PC-9 (cell line): ENCODE results near the gene KCNAB2.

Source experiments
- EZH2 ChIP-seq: fragments of 200-600 bp; sonication (generic); IDR thresholded peaks from 2 replicates; pipeline ENCODE4 v1.8.0; 2017; ENCODE audit warnings: antibody characterized with exemption, low read depth
- TF ChIP-seq, protein P1 (sequence below): fragments of 200-600 bp; sonication (generic); conservative IDR thresholded peaks from 2 replicates; pipeline ENCODE4 v1.6.1; 2017; ENCODE audit warnings: mixed run types, antibody characterized with exemption, mild to moderate bottlenecking, moderate library complexity

DNA sequence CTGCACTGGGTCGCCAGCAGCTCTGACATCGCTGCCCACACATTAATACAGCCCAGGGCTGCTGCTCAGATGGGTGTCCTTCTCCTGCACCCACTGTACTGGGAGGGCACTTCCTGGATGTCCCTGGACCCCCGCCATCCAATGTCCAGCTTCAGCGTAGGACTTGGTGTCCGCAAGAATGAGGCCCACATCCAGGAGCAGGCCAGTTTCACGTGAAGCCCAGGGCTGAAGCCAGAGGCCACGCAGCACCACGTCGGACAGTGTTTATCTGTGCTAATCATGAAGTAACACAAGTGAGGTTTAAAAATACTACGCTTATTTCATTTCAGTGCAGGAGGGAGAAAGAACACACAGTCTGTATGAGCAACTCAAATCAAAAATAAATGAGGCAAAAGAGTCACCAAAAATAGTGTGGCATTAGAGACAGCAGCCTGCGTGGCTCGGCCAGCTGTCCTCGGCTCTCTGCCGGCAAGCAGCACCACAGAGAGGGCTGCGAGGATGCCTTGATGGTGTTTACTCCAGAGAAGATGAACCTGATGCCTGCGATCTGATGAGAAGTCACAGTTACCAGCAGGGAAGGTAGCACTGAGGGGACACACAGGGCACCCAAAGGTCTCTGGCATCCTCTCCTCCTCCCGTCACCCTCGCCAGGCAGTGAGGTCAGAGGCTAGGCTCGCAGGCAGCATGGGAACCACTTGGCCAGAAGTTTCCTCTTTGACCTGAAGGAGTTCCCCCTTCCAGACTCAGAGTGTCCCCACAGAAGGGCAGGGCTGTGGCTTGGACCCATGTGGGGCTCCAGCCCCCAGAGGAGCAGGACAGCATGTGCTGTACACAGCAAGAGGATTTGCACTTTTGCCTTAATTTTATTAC is 31.3 kb upstream of the KCNAB2 start:
- TF ChIP-seq, protein P1, sequence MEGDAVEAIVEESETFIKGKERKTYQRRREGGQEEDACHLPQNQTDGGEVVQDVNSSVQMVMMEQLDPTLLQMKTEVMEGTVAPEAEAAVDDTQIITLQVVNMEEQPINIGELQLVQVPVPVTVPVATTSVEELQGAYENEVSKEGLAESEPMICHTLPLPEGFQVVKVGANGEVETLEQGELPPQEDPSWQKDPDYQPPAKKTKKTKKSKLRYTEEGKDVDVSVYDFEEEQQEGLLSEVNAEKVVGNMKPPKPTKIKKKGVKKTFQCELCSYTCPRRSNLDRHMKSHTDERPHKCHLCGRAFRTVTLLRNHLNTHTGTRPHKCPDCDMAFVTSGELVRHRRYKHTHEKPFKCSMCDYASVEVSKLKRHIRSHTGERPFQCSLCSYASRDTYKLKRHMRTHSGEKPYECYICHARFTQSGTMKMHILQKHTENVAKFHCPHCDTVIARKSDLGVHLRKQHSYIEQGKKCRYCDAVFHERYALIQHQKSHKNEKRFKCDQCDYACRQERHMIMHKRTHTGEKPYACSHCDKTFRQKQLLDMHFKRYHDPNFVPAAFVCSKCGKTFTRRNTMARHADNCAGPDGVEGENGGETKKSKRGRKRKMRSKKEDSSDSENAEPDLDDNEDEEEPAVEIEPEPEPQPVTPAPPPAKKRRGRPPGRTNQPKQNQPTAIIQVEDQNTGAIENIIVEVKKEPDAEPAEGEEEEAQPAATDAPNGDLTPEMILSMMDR: no peak
- TF ChIP-seq EZH2: no peak
